GM12865 (cell line): ENCODE results near the gene FOXC2.

Experiments used
- DNase-seq: peaks from one replicate; pipeline ENCODE4 v3.0.0; 2010; ENCODE audit warnings: low read depth
- H3K4me3 ChIP-seq: 2 replicates; pipeline ENCODE4 v1.5.1; 2011; ENCODE audit warnings: mild to moderate bottlenecking, low read depth, low read length, control low read depth
- CTCF ChIP-seq: IDR thresholded peaks from 2 replicates; pipeline ENCODE4 v1.5.1; 2011; ENCODE audit warnings: low read length, control low read depth, low read depth, inconsistent platforms; ENCODE audit not compliant: insufficient read depth; ENCODE audit errors: missing control alignments

The FOXC2 gene

GRCh38 chr16:86566601-86566965 lies at the start of gene FOXC2:
Gene FOXC2 (plus strand): TSS chr16:86566829. CDS start chr16:86567336, 507 bp downstream.
- no peak within 1 kb of the TSS for H3K4me3 ChIP-seq
- no peak for TF ChIP-seq CTCF
- DNase-seq = no peak

GRCh38 chr16:86517033-86517432 lies 49.6 kb upstream of the FOXC2 start:
- no peak for TF ChIP-seq CTCF
- no peak for DNase-seq
- no peak overlapping the region for H3K4me3 ChIP-seq

GRCh38 chr16:86517652-86518258 lies 48.9 kb upstream of the FOXC2 start:
- no peak overlapping the region for H3K4me3 ChIP-seq
- peak; percentile 60 for TF ChIP-seq CTCF
- DNase-seq = peak; percentile 46

GRCh38 chr16:86519007-86519648 lies 47.5 kb upstream of the FOXC2 start:
- H3K4me3 ChIP-seq = no peak overlapping the region
- DNase-seq = no peak
- TF ChIP-seq CTCF = no peak

- no peak overlapping the region for H3K4me3 ChIP-seq
- DNase-seq = peak; percentile 62
Measured at GRCh38 chr16:86519649-86520316, 46.8 kb upstream of the FOXC2 start.

GRCh38 chr16:86520317-86521210 lies 46.1 kb upstream of the FOXC2 start:
- no peak for DNase-seq
- TF ChIP-seq CTCF = no peak
- no peak overlapping the region for H3K4me3 ChIP-seq

More at GRCh38 chr16:86519649-86520316, 46.8 kb upstream of the FOXC2 start:
- TF ChIP-seq CTCF = peak; percentile 88
